GM21786 (cell line): Measurements from ENCODE around the gene WDR62.

Experiments used
- ATAC-seq: cut with Tn5 transposase; IDR thresholded peaks from one replicate; pipeline ENCODE4 v1.9.1; 2021; ENCODE audit not compliant: unreplicated experiment

The WDR62 gene

DNA sequence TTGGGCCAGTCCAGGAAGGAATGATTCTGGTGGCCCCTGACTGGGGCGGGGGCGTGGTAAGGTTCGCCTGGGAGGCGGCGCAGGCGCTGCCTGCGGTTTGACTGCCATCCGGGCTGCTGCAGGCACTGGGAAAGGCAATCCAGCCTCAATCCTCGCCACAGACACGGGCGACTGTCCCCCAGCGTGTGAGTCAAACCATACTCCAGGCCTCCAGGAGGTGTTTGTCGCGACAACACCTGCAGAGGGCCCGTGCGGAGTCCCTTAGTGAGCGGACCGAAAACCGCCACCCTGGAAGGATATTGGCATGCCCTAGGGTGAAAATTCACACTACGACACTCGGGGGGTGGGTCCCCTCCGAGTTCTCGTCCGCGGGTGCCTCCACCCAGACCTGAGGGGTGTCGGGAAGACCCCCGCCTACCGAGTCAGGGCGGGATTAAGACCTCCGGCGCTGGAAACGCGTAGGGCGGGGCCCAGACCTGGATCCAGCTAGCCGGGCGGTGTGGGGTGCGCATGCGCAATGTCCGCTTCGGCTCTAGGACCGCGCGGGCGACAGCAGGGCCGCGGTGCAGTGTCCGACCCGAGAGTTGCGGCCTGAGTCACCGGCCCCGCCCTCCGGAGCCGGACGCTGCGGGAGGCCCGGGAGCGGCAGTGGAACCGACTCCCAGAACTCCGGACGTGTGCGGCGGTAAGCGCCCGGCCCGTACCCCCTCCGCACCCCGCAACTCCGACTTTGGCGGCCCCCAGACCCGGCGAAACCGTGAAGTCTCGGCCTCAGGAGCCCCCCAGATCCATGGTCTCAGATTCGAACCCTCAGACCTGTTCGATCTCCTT lies 85.0 kb downstream of the WDR62 start, which contains the start of gene CAPNS1:
CAPNS1 (plus strand) TSS at position 594 of the 831 bp plus-strand sequence. CDS start 946 bp downstream, outside the sequence.
- ATAC-seq, result peak; percentile 80

DNA sequence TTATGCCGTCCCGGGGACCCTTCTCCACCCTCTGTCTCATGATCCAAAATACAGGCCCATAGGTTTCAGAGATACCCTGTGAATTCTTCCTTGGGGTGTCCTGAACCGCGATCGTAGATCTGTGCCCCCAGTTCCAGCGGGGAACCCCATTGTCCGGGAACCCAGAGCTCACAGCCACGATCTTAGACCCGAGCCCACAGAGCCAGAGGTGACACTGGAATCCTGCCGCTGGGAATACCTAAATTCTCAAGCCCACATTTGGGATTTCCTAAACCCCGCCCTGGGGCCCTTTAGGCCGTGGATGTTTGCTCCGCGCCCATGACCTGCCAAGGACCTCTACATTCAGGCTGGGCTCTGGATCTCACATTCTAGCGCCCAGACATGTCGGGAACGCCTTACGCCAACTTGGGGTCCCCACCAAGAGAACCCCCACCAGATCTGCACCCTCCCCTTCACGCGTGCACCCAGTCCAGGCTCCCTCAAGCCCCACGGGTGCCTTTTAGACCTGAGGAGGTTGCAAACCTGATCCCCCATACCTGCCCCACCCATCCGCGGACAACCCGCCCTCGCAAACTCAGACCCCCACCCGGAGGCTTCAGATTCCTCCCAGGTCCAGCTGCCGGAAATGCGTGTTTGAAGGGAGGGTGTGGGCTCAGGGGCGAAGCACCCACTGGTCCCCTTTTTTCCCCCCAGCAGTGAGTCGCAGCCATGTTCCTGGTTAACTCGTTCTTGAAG lies 85.8 kb downstream of the WDR62 start:
- ATAC-seq, result no peak

DNA sequence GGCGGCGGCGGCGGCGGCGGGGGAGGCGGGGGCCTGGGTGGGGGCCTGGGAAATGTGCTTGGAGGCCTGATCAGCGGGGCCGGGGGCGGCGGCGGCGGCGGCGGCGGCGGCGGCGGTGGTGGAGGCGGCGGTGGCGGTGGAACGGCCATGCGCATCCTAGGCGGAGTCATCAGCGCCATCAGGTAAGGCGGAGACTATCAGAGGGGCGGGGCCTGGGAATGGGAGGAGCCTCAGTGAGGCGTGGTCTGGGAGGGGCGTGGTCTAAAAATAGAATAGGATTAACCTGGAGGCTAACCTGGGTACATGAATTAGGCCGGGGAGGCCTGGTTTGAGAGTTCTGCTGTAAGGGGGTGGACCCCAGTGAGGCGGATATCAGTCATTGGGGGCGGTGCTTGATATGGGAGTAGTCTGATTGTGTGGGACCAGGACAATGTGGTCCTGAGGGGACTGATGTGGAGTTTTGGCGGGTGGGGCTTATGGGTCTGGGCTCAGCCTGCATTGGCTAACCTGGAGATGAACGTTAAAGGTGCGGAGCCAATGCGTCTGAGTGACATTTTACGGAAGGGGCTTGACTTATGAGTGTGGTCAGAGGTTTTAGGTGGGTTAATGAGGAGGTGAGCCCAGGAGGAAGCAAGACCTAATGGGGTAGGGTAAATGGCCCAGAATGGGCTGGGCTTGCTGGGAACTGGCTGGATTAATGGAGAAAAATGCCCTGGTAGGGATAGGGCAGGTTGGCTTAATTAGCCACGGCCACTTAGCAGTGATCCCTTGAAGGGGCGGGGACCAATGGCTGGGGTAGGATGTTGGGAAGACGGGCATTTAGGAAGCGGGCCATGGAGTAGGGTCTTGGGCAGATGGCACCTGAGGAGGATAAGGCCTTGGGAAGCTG lies 86.6 kb downstream of the WDR62 start:
- no peak for ATAC-seq

DNA sequence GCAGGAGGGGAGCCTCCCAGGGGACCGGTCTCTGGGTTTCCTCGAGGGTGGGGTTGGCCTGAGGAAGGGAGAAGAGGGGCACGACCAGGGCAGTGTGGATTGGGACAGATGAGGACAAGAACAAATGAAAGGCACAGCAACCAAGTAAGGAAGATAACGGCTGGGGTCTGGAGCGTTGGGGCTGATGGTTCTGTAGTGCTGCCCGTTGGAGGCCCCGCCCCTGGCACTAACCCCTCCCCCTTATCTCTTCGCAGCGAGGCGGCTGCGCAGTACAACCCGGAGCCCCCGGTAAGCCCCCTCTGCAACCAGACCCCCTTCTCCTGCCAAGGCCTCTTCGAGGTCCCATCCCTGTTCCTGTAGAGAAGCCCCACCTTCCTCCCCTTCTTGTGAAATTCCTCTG lies 87.3 kb downstream of the WDR62 start:
- no peak for ATAC-seq

DNA sequence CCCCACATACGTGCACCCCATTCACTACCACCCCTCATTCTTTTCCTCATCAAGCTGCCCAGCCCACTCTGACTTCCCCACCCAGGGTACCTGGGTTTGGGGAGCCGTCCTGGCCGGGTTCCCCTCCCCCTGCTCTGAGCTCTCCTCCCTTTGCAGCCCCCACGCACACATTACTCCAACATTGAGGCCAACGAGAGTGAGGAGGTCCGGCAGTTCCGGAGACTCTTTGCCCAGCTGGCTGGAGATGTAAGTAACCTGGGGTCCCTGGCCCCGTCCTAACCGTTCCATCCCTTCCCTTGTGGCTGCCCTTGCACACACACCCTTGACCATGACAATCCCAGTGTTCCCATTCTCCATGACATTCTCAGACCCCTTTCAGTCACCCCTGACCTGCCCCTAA lies 87.8 kb downstream of the WDR62 start:
- no peak for ATAC-seq

DNA sequence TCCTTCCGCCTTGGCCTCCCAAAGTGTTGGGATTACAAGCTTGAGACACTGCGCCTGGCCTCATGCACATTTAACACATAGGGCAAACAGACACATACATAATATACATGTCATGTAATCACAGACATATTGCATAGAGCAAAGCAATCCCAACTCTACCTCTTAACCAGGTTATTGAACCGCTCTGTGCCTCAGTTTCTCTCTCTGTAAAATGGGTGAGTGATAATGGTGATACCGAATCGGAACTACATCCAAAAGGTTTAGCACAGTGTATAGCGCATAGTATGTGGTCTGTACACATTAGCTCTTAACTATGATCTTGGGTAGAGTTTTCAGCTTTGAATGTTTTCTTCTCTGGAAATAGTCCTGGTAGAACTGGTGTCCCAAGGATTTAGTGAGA lies 89.9 kb downstream of the WDR62 start:
- no peak for ATAC-seq

DNA sequence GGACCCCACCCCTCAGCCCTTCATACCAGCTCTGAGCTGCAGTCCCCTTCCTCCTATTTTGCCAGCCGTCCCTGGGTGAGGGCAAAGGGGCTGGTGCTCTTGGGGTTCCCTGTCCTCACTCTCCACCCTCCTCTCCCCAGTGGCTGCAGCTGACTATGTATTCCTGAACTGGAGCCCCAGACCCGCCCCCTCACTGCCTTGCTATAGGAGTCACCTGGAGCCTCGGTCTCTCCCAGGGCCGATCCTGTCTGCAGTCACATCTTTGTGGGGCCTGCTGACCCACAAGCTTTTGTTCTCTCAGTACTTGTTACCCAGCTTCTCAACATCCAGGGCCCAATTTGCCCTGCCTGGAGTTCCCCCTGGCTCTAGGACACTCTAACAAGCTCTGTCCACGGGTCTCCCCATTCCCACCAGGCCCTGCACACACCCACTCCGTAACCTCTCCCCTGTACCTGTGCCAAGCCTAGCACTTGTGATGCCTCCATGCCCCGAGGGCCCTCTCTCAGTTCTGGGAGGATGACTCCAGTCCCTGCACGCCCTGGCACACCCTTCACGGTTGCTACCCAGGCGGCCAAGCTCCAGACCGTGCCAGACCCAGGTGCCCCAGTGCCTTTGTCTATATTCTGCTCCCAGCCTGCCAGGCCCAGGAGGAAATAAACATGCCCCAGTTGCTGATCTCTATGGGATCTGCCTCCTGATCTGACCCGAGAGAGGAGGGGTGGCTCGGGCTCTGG lies 95.1 kb downstream of the WDR62 start:
- no peak for ATAC-seq

DNA sequence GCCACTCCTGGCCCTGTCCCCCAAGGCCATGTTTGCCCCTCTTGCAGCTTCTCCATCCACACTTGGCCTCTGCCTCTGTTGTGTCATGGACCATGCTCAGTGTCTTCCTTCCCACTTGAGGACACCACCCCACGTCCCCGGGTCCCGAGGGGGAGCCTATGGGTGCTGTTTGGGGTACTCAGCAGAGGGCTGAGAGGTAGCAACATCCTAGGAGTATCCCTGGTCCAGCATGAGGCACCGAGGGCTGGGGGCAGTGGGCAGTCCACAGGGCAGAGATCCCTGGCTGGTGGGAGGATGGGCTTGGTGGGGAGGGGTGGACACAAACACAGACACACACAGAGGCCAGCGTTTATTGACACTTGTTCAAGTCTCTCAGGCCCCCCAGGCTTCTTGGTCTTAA lies 95.9 kb downstream of the WDR62 start:
- ATAC-seq, result no peak

DNA sequence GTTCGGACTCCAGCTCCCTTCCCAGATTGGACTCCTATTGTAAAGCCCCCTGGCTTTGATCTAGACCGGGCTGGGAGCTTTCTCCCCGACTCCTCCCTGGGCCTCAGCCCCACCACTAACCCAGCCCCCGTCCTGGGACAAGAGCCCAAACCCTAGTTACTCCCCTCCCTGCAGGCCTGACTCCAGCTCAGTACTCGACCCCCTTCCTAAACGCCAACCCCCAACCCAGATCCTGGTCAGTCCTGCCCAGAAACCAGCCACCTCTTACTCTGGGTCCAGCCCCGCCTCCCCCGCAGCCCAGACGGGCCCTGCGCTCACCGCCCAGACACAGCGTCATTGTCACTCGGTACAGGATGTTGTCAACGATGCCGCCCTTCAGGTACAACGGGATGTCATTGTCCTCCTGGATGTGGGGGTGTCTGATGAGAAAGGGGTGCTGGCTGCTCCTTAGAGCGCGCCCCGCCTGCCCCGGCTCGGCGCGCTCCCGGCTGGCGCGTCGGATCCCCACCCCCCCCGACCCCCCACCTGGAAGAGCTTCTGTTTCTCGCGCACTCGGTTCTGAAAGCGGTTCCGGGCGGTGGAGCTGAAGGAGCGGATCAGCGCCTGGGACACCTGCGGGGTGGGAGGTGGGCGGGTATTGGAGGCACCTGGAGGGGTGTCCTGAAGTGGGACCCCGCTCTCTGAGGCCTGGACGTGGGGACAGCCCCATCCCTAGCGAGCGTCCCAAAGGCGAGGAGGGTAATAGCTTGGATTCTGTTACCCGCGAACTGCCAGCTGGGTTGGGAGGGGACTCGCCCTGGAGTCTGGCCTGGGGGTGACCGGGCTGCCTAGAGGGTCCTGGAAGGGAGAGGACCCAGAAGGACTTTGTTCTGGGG lies 96.7 kb downstream of the WDR62 start:
- ATAC-seq, result no peak

DNA sequence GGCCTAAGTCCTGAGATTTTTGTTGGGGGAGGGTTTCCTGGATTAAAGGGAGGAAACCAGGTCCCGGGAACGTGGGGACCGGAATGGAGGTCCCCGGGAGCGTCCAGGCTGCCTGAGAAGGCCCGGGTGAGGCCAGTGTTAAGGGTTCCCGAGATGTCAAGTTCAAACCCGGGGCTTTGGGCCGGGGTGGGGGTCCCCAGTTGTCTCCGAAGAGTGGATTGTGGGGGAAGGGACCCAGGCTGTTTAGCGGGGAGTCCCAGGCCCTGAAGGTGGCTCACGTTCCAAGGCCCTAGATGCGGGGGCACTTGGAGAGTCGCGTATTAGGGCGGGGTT lies 97.3 kb downstream of the WDR62 start:
- no peak for ATAC-seq

DNA sequence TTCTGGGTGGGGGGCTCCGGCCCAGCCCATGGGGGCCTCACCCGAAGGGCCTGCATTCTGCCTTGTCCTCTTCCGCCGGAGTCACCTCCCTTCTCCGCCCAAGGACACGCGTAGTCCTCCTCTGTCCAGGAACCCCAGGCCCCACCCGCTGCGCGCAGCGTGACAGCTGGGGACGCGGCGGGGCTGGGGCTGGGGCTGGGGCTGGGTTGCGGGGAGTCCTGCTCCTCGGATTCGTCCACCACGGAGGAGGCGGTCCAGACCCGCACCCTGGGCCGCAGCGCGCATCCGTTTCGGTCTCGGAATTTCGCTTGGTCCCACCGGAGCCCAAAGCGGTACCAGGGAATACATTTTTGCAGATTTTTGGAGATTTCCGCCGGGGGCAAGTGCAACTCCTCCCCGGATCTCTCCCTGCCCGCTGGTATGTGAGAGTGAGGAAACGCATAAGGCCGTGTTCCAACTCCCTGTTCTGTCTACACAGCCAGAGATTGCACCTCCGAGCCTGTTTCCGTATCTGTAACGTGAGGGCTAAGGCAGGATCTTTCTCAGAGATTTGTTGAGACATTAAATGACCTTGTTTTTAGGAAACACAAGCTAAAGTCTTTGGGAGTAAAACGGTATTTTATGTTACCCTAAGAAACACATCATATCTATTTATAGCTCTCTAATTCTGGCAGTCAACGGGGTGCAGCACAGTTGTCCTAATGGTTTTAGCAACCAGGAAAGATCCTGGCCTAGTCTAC lies 97.8 kb downstream of the WDR62 start, which contains the start of gene COX7A1:
COX7A1 (minus strand) TSS at position 96 of the 740 bp plus-strand sequence; CDS start at position 56, 40 bp downstream.
- no peak for ATAC-seq

DNA sequence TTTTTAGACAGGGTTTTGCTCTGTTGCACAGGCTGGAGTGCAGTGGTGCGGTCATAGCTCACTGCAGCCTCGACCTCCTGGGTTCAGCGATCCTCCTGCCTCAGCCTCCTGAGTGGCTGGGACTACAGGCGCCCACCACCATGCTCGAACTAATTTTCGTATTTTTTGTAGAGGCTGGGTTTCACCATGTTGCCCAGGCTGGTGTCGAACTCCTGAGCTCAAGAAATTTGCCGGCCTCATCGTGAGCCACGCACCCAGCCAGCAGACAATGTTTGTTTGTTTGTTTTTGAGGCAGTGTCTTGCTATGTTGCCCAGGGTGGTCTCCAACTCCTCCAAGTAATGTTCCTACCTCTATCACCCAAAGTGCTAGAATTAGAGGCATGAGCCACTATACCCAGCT lies 98.4 kb downstream of the WDR62 start:
- no peak for ATAC-seq
